Measurements from ENCODE around the gene ATP8A1. TPM values are rescaled to one million over a fixed set of nuclear protein-coding genes. Genes with fewer than 3 reads are reported as not detected.
A peak's percentile ranks its signal among the peaks of the same experiment; 100 is the strongest.
"Not testable (repeated sequence)": the region's sequence is repeated elsewhere in the genome, so short reads cannot be mapped to it uniquely, and the experiment has no call there.

Gene ATP8A1
- total RNA-seq (10 to 100 TPM; 15.5 to 58.3 (median 35.1) TPM), polyA plus RNA-seq (10 to 100 TPM; 14.4 to 24.9 (median 15.6) TPM)
- long read RNA-seq, donor 1, result 0 reads
- long read RNA-seq, donor 2, full-length matches to known transcripts, result 2 of 2 reads
- long read RNA-seq, donor 2, partial matches to known transcripts, result 0 of 2 reads
- long read RNA-seq, donor 2, other reads (novel, unspliced or antisense), result 0 of 2 reads
- long read RNA-seq, donor 3, full-length matches to known transcripts, result 1 of 1 reads
- long read RNA-seq, donor 3, partial matches to known transcripts, result 0 of 1 reads
- long read RNA-seq, donor 3, other reads (novel, unspliced or antisense), result 0 of 1 reads
- long read RNA-seq, donor 4, partial matches to known transcripts, result 1 of 3 reads
- long read RNA-seq, donor 4, other reads (novel, unspliced or antisense), result 2 of 3 reads
- long read RNA-seq, donor 5, full-length matches to known transcripts, result 3 of 10 reads
- long read RNA-seq, donor 5, partial matches to known transcripts, result 1 of 10 reads
- long read RNA-seq, donor 5, other reads (novel, unspliced or antisense), result 6 of 10 reads
- long read RNA-seq, donor 6, partial matches to known transcripts, result 0 of 2 reads
- long read RNA-seq, donor 6, other reads (novel, unspliced or antisense), result 2 of 2 reads
- long read RNA-seq, donor 7, partial matches to known transcripts, result 0 of 1 reads
- long read RNA-seq, donor 7, other reads (novel, unspliced or antisense), result 0 of 1 reads
- long read RNA-seq, donor 8, full-length matches to known transcripts, result 2 of 2 reads
- long read RNA-seq, donor 8, partial matches to known transcripts, result 0 of 2 reads
- long read RNA-seq, donor 8, other reads (novel, unspliced or antisense), result 0 of 2 reads
- long read RNA-seq, donor 9, result 0 reads
- long read RNA-seq, donor 10, result 0 reads

- 0 to 1% (median 1%) methylated on average over 24 to 74 of the region's 74 CpGs for WGBS, 4 donors
- intact Hi-C loops (cut with DNase I), result no loop called here
- peaks cover 22 to 38% of the 10 kb centered on the region in 2 donors for H3K4me1 ChIP-seq (replicated peaks in 1 of 2)
- TF ChIP-seq CTCF (IDR thresholded peaks at IDR 0.05) (peak in 2 of 6 experiments; percentile 24 to 30), POLR2A (IDR thresholded peaks at IDR 0.05) (peak; percentile 76 to 88)
- DNase-seq, result peak; percentile 90 to 96 (median 94)
- H3K27ac ChIP-seq, result peak within 1 kb of the TSS; percentile 50 to 93 (median 83)
- no peaks in the 10 kb centered on the region for H3K9me3 ChIP-seq (replicated peaks in 1 of 3)
- H3K36me3 ChIP-seq (replicated peaks in 1 of 2), result no peaks in the 10 kb centered on the region
- H3K27me3 ChIP-seq, result no peaks in the 10 kb centered on the region
- H3K4me3 ChIP-seq, result peak within 1 kb of the TSS; percentile 3 to 90 (median 76)
Measured at GRCh38 chr4:42656944-42657792, at the start of gene ATP8A1. TSS of gene ATP8A1 (minus strand) at chr4:42657105. CDS start at chr4:42656873, 232 bp downstream.

- TF ChIP-seq POLR2A (IDR thresholded peaks at IDR 0.05) (no peak), CTCF (IDR thresholded peaks at IDR 0.05) (no peak)
- intact Hi-C loops (cut with DNase I), result no loop called here
- Histone ChIP-seq H3K27me3 (no peaks in the 10 kb centered on the region), H3K4me1 (replicated peaks in 1 of 2) (no peaks in the 10 kb centered on the region), H3K36me3 (replicated peaks in 1 of 2) (no peaks in the 10 kb centered on the region), H3K4me3 (no peak overlapping the region), H3K9me3 (replicated peaks in 1 of 3) (no peaks in the 10 kb centered on the region), H3K27ac (no peak overlapping the region)
- no peak for DNase-seq
- 56 to 64% (median 62%) methylated on average over 4 of the region's 4 CpGs for WGBS, 4 donors
Measured at GRCh38 chr4:42706086-42706485, 49.2 kb upstream of the ATP8A1 start.

GRCh38 chr4:42703813-42704212 lies 46.9 kb upstream of the ATP8A1 start:
- no peak for DNase-seq
- no peak overlapping the region for H3K27ac ChIP-seq
- intact Hi-C loops (cut with DNase I), result no loop called here
- H3K9me3 ChIP-seq (replicated peaks in 1 of 3), result no peaks in the 10 kb centered on the region
- TF ChIP-seq POLR2A (IDR thresholded peaks at IDR 0.05), result no peak
- 55 to 72% (median 65%) methylated on average over 5 of the region's 5 CpGs for WGBS, 4 donors
- H3K4me1 ChIP-seq (replicated peaks in 1 of 2), result no peaks in the 10 kb centered on the region
- no peak overlapping the region for H3K4me3 ChIP-seq
- no peaks in the 10 kb centered on the region for H3K36me3 ChIP-seq (replicated peaks in 1 of 2)
- no peaks in the 10 kb centered on the region for H3K27me3 ChIP-seq

GRCh38 chr4:42702895-42703294 lies 46.0 kb upstream of the ATP8A1 start:
- H3K9me3 ChIP-seq (replicated peaks in 1 of 3), result no peaks in the 10 kb centered on the region
- 82 to 88% (median 87%) methylated on average over 3 of the region's 3 CpGs for WGBS, 4 donors
- TF ChIP-seq POLR2A (IDR thresholded peaks at IDR 0.05) (no peak), CTCF (IDR thresholded peaks at IDR 0.05) (no peak)
- no peaks in the 10 kb centered on the region for H3K36me3 ChIP-seq (replicated peaks in 1 of 2)
- H3K27ac ChIP-seq, result no peak overlapping the region
- intact Hi-C loops (cut with DNase I), result no loop called here
- no peaks in the 10 kb centered on the region for H3K27me3 ChIP-seq
- DNase-seq, result no peak
- no peaks in the 10 kb centered on the region for H3K4me1 ChIP-seq (replicated peaks in 1 of 2)
- H3K4me3 ChIP-seq, result no peak overlapping the region

- H3K4me1 ChIP-seq (replicated peaks in 1 of 2); H3K27me3 ChIP-seq; DNase-seq; intact Hi-C loops (cut with DNase I); H3K27ac ChIP-seq; H3K9me3 ChIP-seq (replicated peaks in 1 of 3); H3K36me3 ChIP-seq (replicated peaks in 1 of 2); H3K4me3 ChIP-seq: not testable (repeated sequence)
- 85 to 97% (median 90%) methylated on average over 6 to 7 of the region's 7 CpGs for WGBS, 4 donors
Measured at GRCh38 chr4:42701780-42702179, 44.9 kb upstream of the ATP8A1 start.

Data from adrenal gland (tissue), 19 donors.